ENCODE measurements around the gene C22orf39.
A peak's percentile ranks its signal among the peaks of the same experiment; 100 is the strongest.

The C22orf39 gene

GRCh38 chr22:19434829-19435580, 12.5 kb downstream of the C22orf39 start:
- no peak overlapping the region for H3K27ac ChIP-seq
- no peak overlapping the region for H3K4me3 ChIP-seq (ENCODE audit: low read depth, low read length)
- peaks cover 3% of the 10 kb centered on the region for H3K9me3 ChIP-seq (ENCODE audit: severe bottlenecking)
- no peak for DNase-seq
- no peak for TF ChIP-seq CTCF (IDR thresholded peaks at IDR 0.05; ENCODE audit: low read depth, low read length)
- peaks cover 33% of the 10 kb centered on the region for H3K36me3 ChIP-seq
- no peaks in the 10 kb centered on the region for H3K27me3 ChIP-seq (ENCODE audit: insufficient read depth, low read depth, severe bottlenecking)

GRCh38 chr22:19434401-19434800, 13.1 kb downstream of the C22orf39 start:
- DNase-seq, result no peak
- H3K9me3 ChIP-seq (ENCODE audit: severe bottlenecking), result peaks cover 3% of the 10 kb centered on the region
- H3K4me3 ChIP-seq (ENCODE audit: low read depth, low read length), result no peak overlapping the region
- peaks cover 33% of the 10 kb centered on the region for H3K36me3 ChIP-seq
- no peaks in the 10 kb centered on the region for H3K27me3 ChIP-seq (ENCODE audit: insufficient read depth, low read depth, severe bottlenecking)
- H3K27ac ChIP-seq, result no peak overlapping the region
- no peak for TF ChIP-seq CTCF (IDR thresholded peaks at IDR 0.05; ENCODE audit: low read depth, low read length)

GRCh38 chr22:19432133-19432851, 15.2 kb downstream of the C22orf39 start, which contains the start of gene MRPL40:
Gene MRPL40 (plus strand): TSS chr22:19432545. CDS start chr22:19432555, 10 bp downstream.
- Histone ChIP-seq H3K4me3 (ENCODE audit: low read depth, low read length) (peak within 1 kb of the TSS; percentile 84), H3K9me3 (ENCODE audit: severe bottlenecking) (no peaks in the 10 kb centered on the region), H3K27me3 (ENCODE audit: insufficient read depth, low read depth, severe bottlenecking) (no peaks in the 10 kb centered on the region), H3K27ac (peak within 1 kb of the TSS; percentile 91), H3K36me3 (peaks cover 41% of the 10 kb centered on the region)
- no peak for TF ChIP-seq CTCF (IDR thresholded peaks at IDR 0.05; ENCODE audit: low read depth, low read length)
- peak; percentile 95 for DNase-seq

GRCh38 chr22:19431649-19432132, 15.8 kb downstream of the C22orf39 start, which contains the start of gene HIRA:
Gene HIRA (minus strand): TSS chr22:19431733. CDS start chr22:19431476, 257 bp downstream.
- DNase-seq, result peak; percentile 76
- peak within 1 kb of the TSS; percentile 84 for H3K4me3 ChIP-seq (ENCODE audit: low read depth, low read length)
- H3K9me3 ChIP-seq (ENCODE audit: severe bottlenecking), result no peaks in the 10 kb centered on the region
- no peaks in the 10 kb centered on the region for H3K27me3 ChIP-seq (ENCODE audit: insufficient read depth, low read depth, severe bottlenecking)
- TF ChIP-seq CTCF (IDR thresholded peaks at IDR 0.05; ENCODE audit: low read depth, low read length), result no peak
- H3K36me3 ChIP-seq, result peaks cover 38% of the 10 kb centered on the region
- peak within 1 kb of the TSS; percentile 91 for H3K27ac ChIP-seq

- peak overlapping the region; percentile 80 for H3K4me3 ChIP-seq (ENCODE audit: low read depth, low read length)
- TF ChIP-seq CTCF (IDR thresholded peaks at IDR 0.05; ENCODE audit: low read depth, low read length), result peak; percentile 28
- no peaks in the 10 kb centered on the region for H3K27me3 ChIP-seq (ENCODE audit: insufficient read depth, low read depth, severe bottlenecking)
- peaks cover 31% of the 10 kb centered on the region for H3K36me3 ChIP-seq
- no peaks in the 10 kb centered on the region for H3K9me3 ChIP-seq (ENCODE audit: severe bottlenecking)
- peak; percentile 27 for DNase-seq
- H3K27ac ChIP-seq, result peak overlapping the region; percentile 85
Measured at GRCh38 chr22:19430890-19431541, 16.5 kb downstream of the C22orf39 start.
